Measurements from ENCODE around the gene YEATS4. TPM values are rescaled to one million over a fixed set of nuclear protein-coding genes. Genes with fewer than 3 reads are reported as not detected.

The YEATS4 gene
- total and polyA plus RNA-seq, 4 donors = 12.0 to 15.0 (median 14.1) TPM

GRCh38 chr12:69392179-69392928 is 32.8 kb downstream of the YEATS4 start:
- peaks cover 2 to 9% (median 4%) of the 10 kb centered on the region in 4 donors for H3K36me3 ChIP-seq (ENCODE audit: control insufficient read depth in 4 of 4, insufficient read depth in 4 of 4, low read length in 4 of 4)
- peaks cover 0 to 6% (median 3%) of the 10 kb centered on the region in 4 donors for H3K9me3 ChIP-seq (ENCODE audit: control insufficient read depth in 4 of 4, insufficient read depth in 3 of 4, low read length in 3 of 4)
- 100% methylated on average over 1 of the region's 1 CpG for WGBS, 2 donors
- no peak overlapping the region for H3K4me3 ChIP-seq
- ATAC-seq (ENCODE audit: insufficient read depth, low FRiP score) (no peak), DNase-seq (no peak)
- H3K4me1 ChIP-seq (ENCODE audit: control insufficient read depth in 5 of 5, insufficient read depth in 5 of 5, low read length in 5 of 5) = no peaks in the 10 kb centered on the region
- no peak overlapping the region for H3K9ac ChIP-seq (ENCODE audit: insufficient read depth in 1 of 2, low read length in 2 of 2)
- no peaks in the 10 kb centered on the region for H3K27me3 ChIP-seq (ENCODE audit: control insufficient read depth in 3 of 3, insufficient read depth in 3 of 3, low read length in 2 of 3)
- no peak for TF ChIP-seq CTCF (IDR thresholded peaks at IDR 0.05; ENCODE audit: control extremely low read depth, extremely low read depth)
- H3K27ac ChIP-seq (ENCODE audit: low read depth in 1 of 2, low read length in 1 of 2) = no peak overlapping the region

- Histone ChIP-seq H3K36me3 (ENCODE audit: control insufficient read depth in 4 of 4, insufficient read depth in 4 of 4, low read length in 4 of 4) (peaks cover 0 to 8% (median 4%) of the 10 kb centered on the region in 4 donors), H3K9me3 (ENCODE audit: control insufficient read depth in 4 of 4, insufficient read depth in 3 of 4, low read length in 3 of 4) (peaks cover 0 to 6% (median 3%) of the 10 kb centered on the region in 4 donors), H3K9ac (ENCODE audit: insufficient read depth in 1 of 2, low read length in 2 of 2) (no peak overlapping the region), H3K27ac (ENCODE audit: low read depth in 1 of 2, low read length in 1 of 2) (no peak overlapping the region), H3K4me3 (no peak overlapping the region), H3K27me3 (ENCODE audit: control insufficient read depth in 3 of 3, insufficient read depth in 3 of 3, low read length in 2 of 3) (no peaks in the 10 kb centered on the region), H3K4me1 (ENCODE audit: control insufficient read depth in 5 of 5, insufficient read depth in 5 of 5, low read length in 5 of 5) (no peaks in the 10 kb centered on the region)
- 89 to 94% methylated on average over 1 of the region's 1 CpG for WGBS, 2 donors
- no peak for TF ChIP-seq CTCF (IDR thresholded peaks at IDR 0.05; ENCODE audit: control extremely low read depth, extremely low read depth)
- ATAC-seq (ENCODE audit: insufficient read depth, low FRiP score) (no peak), DNase-seq (no peak)
Measured at GRCh38 chr12:69396041-69396440, 36.5 kb downstream of the YEATS4 start.

GRCh38 chr12:69396963-69397362 is 37.4 kb downstream of the YEATS4 start:
- H3K27ac ChIP-seq (ENCODE audit: low read depth in 1 of 2, low read length in 1 of 2) = no peak overlapping the region
- ATAC-seq (ENCODE audit: insufficient read depth, low FRiP score) (no peak), DNase-seq (no peak)
- no peaks in the 10 kb centered on the region for H3K27me3 ChIP-seq (ENCODE audit: control insufficient read depth in 3 of 3, insufficient read depth in 3 of 3, low read length in 2 of 3)
- no peak for TF ChIP-seq CTCF (IDR thresholded peaks at IDR 0.05; ENCODE audit: control extremely low read depth, extremely low read depth)
- 98 to 99% methylated on average over 3 of the region's 3 CpGs for WGBS, 2 donors
- H3K9me3 ChIP-seq (ENCODE audit: control insufficient read depth in 4 of 4, insufficient read depth in 3 of 4, low read length in 3 of 4) = peaks cover 0 to 6% (median 3%) of the 10 kb centered on the region in 4 donors
- H3K36me3 ChIP-seq (ENCODE audit: control insufficient read depth in 4 of 4, insufficient read depth in 4 of 4, low read length in 4 of 4) = peaks cover 0 to 4% (median 0%) of the 10 kb centered on the region in 4 donors
- no peaks in the 10 kb centered on the region for H3K4me1 ChIP-seq (ENCODE audit: control insufficient read depth in 5 of 5, insufficient read depth in 5 of 5, low read length in 5 of 5)
- no peak overlapping the region for H3K9ac ChIP-seq (ENCODE audit: insufficient read depth in 1 of 2, low read length in 2 of 2)
- H3K4me3 ChIP-seq = no peak overlapping the region

All from lung (tissue), 12 donors.